ENCODE data around the gene FBXO28.

DNA sequence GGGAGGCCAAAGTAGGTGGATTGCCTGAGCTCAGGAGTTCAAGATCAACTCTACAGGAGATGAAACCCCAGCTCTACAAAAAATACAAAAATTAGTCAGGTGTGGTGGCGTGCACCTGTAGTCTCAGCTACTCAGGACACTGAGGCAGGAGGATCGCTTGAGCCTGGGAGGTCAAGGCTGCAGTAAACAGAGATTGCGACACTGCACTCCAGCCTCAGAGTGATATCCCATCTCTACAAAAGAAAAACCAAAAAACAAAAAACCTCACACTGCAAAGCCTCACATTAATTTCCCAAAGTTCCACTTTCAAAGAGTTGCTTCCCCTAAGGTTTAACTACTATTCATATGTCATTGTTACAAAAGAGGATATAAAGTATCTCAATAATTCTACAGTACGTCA is 29.0 kb upstream of the FBXO28 start:
- TF ChIP-seq CTCF (IDR thresholded peaks at IDR 0.05): no peak
- no peak for TF ChIP-seq POLR2A (IDR thresholded peaks at IDR 0.05)
